GM19372 (cell line): Measurements from ENCODE around the gene WEE1.
A peak's percentile ranks its signal among the peaks of the same experiment; 100 is the strongest.
"Not testable (repeated sequence)": the region's sequence is repeated elsewhere in the genome, so short reads cannot be mapped to it uniquely, and the experiment has no call there.

ENCODE experiments used
- ATAC-seq: cut with Tn5 transposase; IDR thresholded peaks from one replicate; pipeline ENCODE4 v1.9.1; 2021; ENCODE audit warnings: mild to moderate bottlenecking, low read depth, moderate library complexity; ENCODE audit not compliant: unreplicated experiment

Gene WEE1

DNA sequence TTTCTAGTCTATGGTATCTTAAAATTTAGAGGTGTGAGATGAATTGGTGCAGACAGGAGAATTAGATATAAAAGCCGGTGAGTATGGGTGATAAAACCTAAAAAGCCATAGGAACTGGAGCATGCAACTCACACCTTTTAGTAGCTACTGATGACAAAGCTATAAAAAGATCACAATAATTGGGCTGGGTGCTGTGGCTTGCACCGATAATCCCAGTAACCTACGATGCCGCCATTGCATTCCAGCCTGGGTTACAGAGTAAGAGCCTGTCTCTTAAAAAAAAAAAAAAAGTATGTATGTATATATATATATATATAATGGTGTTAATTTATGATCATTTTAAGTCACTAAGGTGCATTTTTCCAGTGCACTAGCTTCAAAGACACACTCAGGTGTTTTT, 17.2 kb downstream of the WEE1 start:
- no peak for ATAC-seq

DNA sequence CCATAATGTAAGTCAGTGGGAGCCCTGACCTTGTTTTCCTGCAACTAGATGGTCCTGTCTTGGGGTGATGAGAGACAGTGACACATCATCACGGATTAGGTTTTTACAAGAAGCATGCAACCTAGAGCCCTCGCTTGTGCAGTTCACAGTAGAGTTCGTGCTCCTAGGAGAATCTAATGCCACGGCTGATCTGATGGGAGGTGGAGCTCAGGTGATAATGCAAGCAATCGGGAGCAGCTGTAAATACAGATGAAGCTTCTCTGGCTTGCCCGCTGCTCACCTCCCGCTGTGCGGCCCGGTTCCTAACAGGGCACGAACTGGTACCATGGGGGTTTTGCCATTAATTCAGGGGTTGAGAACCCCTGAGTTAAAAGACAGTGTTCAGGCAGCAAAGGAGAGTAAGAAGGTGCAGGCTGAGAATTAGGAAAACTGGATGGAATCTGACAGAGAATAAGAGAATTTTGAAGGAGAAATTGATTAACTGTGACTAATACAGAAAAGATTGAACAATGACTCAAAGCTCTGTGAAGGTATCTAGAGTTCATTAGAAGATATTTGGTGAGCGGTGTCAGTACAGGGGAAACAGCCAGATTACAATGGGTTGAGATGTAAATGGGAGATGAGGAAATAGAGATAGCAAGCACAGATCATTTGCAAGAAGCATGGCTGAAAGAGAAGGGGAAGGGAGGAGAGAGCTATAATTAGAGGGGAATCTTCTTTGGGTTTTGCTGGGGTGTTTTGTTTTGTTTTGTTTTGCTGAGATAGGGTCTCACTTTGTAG, 21.0 kb downstream of the WEE1 start:
- ATAC-seq, result no peak

- ATAC-seq, result no peak
Measured at GRCh38 chr11:9596926-9597464, 23.5 kb downstream of the WEE1 start.

- ATAC-seq, result no peak
Measured at GRCh38 chr11:9600166-9600565, 26.7 kb downstream of the WEE1 start.

GRCh38 chr11:9600644-9601036, 27.2 kb downstream of the WEE1 start:
- peak; percentile 39 for ATAC-seq

- ATAC-seq, result peak; percentile 84
Measured at GRCh38 chr11:9601037-9601875, 27.8 kb downstream of the WEE1 start.

DNA sequence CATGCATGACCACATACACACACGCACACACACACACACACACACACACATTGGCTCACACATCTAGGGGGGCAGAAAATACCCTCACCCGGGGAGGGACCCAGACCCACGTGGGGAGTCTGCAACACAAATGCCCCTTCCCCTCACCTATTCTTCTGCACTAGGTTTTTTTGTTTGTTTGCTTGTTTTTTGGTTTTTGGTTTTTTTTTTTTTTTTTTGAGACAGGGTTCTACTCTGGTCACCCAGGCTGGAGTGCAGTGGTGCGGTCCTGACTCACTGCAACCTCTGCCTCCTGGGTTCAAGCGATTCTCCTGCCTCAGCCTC, 28.4 kb downstream of the WEE1 start:
- no peak for ATAC-seq

DNA sequence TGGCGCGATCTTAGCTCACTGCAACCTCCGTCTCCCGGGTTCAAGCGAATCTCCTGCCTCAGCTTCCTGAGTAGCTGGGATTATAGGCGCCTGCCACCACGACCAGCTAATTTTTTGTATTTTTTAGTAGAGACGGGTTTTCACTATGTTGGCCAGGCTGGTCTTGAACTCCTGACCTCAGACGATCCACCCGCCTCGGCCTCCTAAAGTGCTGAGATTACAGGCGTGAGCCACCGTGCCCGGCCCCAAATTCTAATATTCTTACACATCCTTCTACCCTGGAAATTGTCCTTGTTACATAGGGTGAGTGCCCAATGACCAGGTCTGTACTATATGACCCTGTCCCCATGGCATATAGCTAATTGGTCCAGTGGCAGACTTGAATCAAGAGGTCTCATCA, 29.7 kb downstream of the WEE1 start:
- ATAC-seq, result not testable (repeated sequence)

DNA sequence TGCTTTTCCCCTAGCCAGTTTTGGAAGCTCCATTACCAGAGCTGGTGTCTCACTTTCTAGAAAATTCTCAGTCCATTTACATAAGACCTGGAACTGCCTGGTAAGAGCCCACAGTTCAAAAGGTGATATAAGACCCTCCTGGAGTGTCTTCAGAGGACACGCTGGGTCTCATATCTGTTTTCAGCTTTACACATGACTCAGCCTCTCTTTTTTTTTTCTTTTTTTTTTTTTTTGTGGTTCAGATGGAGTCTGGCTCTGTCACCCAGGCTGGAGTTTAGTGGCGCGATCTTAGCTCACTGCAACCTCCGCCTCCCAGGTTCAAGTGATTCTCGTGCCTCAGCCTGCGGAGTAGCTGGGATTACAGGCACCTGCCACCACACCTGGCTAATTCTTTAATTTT, 30.7 kb downstream of the WEE1 start:
- no peak for ATAC-seq

DNA sequence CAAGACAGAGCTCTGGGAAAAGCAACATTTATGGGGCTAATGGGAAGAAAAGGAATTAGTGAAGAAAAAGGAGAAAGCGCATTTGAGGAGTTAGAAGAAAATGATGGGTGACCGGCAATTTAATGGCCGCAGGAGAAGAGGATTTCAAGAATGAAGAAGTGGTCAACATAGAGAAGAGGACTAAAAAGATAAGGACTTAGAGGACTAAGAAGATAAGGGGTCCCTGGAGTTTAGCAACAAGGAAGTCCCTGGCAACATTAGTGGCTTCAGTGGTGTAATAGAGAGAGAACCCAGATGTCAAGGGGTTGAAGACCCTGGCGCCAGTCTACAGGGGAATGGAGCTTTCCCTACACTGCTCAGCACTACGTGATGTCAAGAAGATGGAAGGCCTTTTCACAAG, 32.3 kb downstream of the WEE1 start:
- no peak for ATAC-seq

GRCh38 chr11:9606809-9607510, 33.5 kb downstream of the WEE1 start:
- ATAC-seq, result no peak

- ATAC-seq, result no peak
Measured at GRCh38 chr11:9607511-9607899, 34.0 kb downstream of the WEE1 start.

- ATAC-seq, result no peak
Measured at GRCh38 chr11:9609002-9609759, 35.7 kb downstream of the WEE1 start.

DNA sequence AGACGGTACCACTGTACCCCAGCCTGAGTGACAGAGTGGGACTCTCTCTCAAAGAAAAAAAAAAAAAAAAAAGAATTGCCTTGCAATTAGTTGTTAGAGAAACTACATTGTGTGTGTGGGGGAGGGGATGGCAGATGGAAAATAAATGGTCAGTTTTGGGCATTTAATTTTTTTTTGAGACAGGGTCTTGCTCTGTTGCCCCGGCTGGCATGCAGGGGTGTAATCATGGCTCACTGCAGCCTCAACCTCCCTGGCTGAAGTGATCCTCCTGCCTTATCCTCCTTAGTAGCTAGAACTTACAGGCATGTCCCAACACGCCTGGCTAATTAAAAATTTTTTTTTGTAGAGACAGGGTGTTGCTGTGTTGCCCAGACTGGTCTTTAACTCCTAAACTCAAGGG, 36.4 kb downstream of the WEE1 start:
- ATAC-seq, result no peak

DNA sequence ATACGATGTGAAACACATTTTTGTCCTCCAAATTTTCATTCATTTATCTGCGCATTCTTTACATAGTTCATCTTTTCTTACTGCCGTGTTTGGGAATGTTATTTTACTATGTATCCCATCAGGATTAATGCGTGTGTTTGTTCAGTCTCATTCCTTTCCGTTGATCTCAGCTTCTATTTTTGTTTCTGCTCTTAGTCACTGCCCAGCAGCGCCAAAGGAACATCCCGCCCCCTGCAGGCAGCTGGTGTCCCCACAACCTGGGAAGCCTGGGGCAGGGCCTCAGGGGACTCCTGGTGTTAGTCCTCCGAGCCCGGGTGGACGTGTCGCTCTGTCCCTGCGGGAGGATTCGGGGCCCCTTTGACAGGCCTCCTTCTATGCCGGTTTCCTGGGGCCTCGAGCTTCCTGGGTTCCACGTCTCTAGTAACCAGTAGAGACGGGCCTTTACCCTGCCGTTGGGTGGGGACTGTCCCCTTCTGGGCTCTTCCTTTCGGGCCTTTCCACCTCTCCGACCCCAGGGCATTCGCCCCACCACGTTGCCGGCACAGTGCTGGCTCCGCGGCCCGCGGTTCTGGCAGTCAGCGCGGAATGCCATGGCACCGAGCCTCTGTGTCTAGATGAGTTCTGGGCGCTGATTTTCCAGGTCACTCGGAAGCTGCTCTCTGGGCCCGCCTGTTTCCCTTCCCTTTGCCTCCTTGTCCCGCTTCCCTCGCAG, 39.8 kb downstream of the WEE1 start:
- ATAC-seq, result peak; percentile 37

DNA sequence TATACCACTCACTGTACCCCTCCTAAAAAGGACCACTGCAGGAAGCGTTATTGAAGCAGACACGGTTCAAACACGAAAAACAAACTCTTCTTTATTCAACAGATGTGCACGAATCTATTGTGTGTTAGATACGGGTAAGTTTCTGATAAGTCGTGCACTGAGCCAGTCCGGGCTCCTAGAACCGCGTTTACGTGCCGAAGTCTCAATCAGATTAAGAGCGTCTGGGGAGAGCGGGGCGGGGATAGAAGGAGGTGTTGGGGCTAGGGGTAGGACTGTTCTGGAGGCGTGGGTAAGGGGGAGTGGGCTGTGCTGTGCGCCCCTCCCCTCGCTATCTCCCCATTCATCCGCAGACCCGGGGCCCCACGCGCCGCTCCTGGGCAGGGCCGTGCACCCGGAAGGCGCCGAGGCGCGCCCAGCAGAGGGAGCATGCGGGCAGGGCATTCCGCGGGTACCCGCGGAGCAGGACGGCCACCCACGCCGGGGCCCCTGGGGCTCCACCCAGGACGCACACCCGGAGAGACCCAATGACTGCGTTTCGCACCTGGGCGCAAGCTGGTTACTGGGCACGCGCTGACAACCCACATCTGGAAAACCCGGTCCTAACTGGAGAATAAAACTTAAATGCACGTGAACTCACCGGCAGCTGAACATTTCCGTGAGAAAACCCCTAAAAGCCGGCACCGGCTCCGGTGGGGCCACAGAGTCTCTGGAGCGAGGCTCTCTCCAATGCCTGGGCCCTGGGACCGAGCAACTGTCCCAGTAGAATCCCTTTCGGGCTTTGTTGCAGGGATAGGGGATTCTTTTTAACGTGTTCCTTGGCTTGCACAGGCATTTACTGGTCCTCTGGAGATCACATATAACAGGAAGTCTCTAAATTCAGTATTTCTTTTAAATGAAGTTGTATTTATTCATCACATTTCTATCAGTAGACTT, 40.6 kb downstream of the WEE1 start:
- ATAC-seq, result peak; percentile 72

DNA sequence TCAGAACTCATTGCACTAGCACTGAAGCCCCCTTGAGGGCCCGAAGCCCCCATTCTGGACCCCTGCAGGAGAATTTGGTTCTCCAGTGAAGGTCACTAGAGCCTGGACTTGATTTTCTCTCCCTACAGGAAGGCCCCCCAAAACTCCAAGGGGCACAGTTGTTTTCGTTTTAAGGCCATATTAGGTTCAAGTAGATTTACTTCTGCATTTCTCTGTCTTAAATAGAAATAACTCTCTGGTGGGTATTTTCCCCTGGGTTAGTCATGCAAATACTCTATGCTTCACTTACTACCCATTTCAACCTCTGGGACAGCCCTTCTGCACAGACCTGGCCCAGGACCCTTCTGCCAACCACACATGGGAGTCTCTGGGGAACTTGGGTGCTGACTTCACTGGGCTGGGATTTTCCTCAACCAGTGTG, 41.6 kb downstream of the WEE1 start:
- ATAC-seq, result peak; percentile 40

DNA sequence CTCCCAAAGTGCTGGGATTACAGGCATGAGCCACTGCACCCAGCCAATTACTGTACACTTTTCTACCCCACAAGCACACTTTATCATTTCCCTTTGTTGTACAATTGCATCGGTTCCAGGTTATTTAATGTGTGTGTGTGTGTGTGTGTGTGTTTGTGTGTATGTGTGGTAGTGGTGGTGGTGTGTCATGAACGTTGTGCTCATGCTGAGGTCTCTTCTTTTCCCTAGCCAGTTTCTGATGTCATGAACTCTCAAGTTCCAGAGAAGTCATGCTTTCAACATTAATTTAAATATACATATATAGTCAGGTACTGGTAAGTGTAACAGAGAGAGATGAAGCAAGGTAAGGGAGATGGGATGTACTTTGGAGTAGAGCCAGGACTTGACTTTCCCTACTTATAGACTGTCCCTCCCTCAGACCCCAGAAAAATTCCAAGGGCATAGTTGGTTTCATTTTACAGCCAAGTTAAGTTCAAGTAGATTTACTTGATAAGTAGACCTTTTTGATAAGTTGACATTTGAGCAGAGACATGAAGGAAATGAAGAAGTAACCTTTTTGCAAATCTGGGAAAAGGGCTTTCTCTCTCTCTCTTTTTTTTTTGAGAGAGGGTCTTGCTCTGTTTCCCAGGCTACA, 42.7 kb downstream of the WEE1 start:
- ATAC-seq, result no peak
